HCT116 (cell line): Measurements from ENCODE around the gene KIAA1755. TPM values are rescaled to one million over a fixed set of nuclear protein-coding genes. Genes with fewer than 3 reads are reported as not detected.

Experiments
- ATAC-seq: fragments of 200-7000 bp; cut with Tn5 transposase; 2 replicates; pipeline ENCODE4 v1.9.1; 2020; ENCODE audit warnings: mild to moderate bottlenecking, moderate library complexity
- BruUV-seq: library from RNA; stranded (reverse); fragments of 400-500 nt; replicated peaks from 2 replicates; lab custom pipeline; 2021; lab: Mats Ljungman, UMichigan
- CTCF ChIA-PET: fragments of 300-600 bp; sonication (Branson Sonifier 250); formaldehyde crosslinking; loops from one replicate; lab custom pipeline; 2021; ENCODE audit warnings: antibody characterized with exemption; lab: Charles Lee
- POLR2A ChIA-PET: fragments of 300-600, 350-600 bp; sonication (Branson Sonifier 250); formaldehyde crosslinking; loops from one replicate; lab custom pipeline; 2021; ENCODE audit warnings: antibody characterized with exemption; lab: Charles Lee
- RAD21 ChIA-PET, 2 experiments: fragments of 300-600 bp; sonication (Branson Sonifier 250); formaldehyde crosslinking; loops; one replicate each; lab custom pipeline; 2023; ENCODE audit warnings: low total read pairs in 2 of 2; ENCODE audit not compliant: uncharacterized antibody in 2 of 2, unreplicated experiment in 2 of 2, low non-redundant PET in 1 of 2; lab: Charles Lee
- DNase-seq: peaks from one replicate; pipeline ENCODE4 v3.0.0-alpha.2; 2010; ENCODE audit warnings: low read depth, low spot score
- H2AFZ ChIP-seq: fragments of 200-600 bp; shearing (Covaris generic), sonication (generic); 2 replicates; pipeline ENCODE4 v1.6.1; 2017; ENCODE audit warnings: low read depth, mixed run types, mixed read lengths, antibody characterized with exemption, low read length; ENCODE audit not compliant: poor library complexity, severe bottlenecking
- H3K27ac ChIP-seq: 2 replicates; pipeline ENCODE4 v1.5.1; 2012; ENCODE audit warnings: low read depth, low read length
- H3K27me3 ChIP-seq: fragments of 200-600 bp; sonication (generic); 2 replicates; pipeline ENCODE4 v1.6.1; 2016; ENCODE audit warnings: mixed run types, low read length, mixed read lengths; ENCODE audit not compliant: insufficient read depth
- H3K36me3 ChIP-seq, 2 experiments: fragments of 200-500 bp in 1 of 2; fragments of 200-600 bp in 1 of 2; sonication (Bioruptor generic) in 1 of 2; sonication (generic) in 1 of 2; 2 replicates each; pipeline versions ENCODE4 v1.5.1 to v1.6.1; 2014 to 2016; ENCODE audit warnings: low read length in 2 of 2, inconsistent platforms in 1 of 2, mixed read lengths in 1 of 2, mixed run types in 1 of 2; ENCODE audit not compliant: insufficient read depth in 2 of 2, control insufficient read depth in 1 of 2
- H3K4me1 ChIP-seq, 2 experiments: fragments of 200-600 bp in 1 of 2; sonication (generic) in 1 of 2; 2 replicates each; pipeline versions ENCODE4 v1.5.1 to v1.6.1; 2012 to 2017; ENCODE audit warnings: low read length in 2 of 2, inconsistent platforms in 1 of 2, mild to moderate bottlenecking in 1 of 2, mixed read lengths in 1 of 2, mixed run types in 1 of 2, moderate library complexity in 1 of 2; ENCODE audit not compliant: insufficient read depth in 2 of 2, control insufficient read depth in 1 of 2
- H3K4me2 ChIP-seq: fragments of 200-600 bp; sonication (generic); 2 replicates; pipeline ENCODE4 v1.6.1; 2017; ENCODE audit warnings: mixed run types, low read length, mixed read lengths
- H3K4me3 ChIP-seq, 2 experiments: fragments of 200-600 bp in 1 of 2; sonication (generic) in 1 of 2; replicated peaks in 1 of 2; 2 replicates each; pipeline ENCODE4 v1.5.1; 2011 to 2016; ENCODE audit warnings: low read length in 2 of 2, control low read depth in 1 of 2, low read depth in 1 of 2, mild to moderate bottlenecking in 1 of 2, mixed read lengths in 1 of 2, mixed run types in 1 of 2
- H3K79me2 ChIP-seq: fragments of 200-600 bp; sonication (generic); 2 replicates; pipeline ENCODE4 v1.6.1; 2017; ENCODE audit warnings: mild to moderate bottlenecking, mixed run types, low read length, moderate library complexity, mixed read lengths; ENCODE audit not compliant: insufficient read depth
- H3K9ac ChIP-seq: fragments of 200-600 bp; sonication (generic); 2 replicates; pipeline ENCODE4 v1.6.1; 2016; ENCODE audit warnings: low read length, mixed read lengths
- H3K9me2 ChIP-seq: fragments of 200-600 bp; sonication (generic), shearing (Covaris generic); 2 replicates; pipeline ENCODE4 v1.6.1; 2017; ENCODE audit warnings: mixed run types, mild to moderate bottlenecking, moderate library complexity; ENCODE audit not compliant: insufficient read depth
- H3K9me3 ChIP-seq, 2 experiments: fragments of 200-500 bp in 1 of 2; fragments of 200-600 bp in 1 of 2; sonication (Bioruptor generic) in 1 of 2; sonication (generic) in 1 of 2; 2 replicates each; pipeline ENCODE4 v1.6.1; 2014 to 2017; ENCODE audit warnings: low read length in 2 of 2, mixed read lengths in 2 of 2, inconsistent platforms in 1 of 2, low read depth in 1 of 2, mild to moderate bottlenecking in 1 of 2, mixed run types in 1 of 2, moderate library complexity in 1 of 2; ENCODE audit not compliant: control insufficient read depth in 1 of 2, insufficient read depth in 1 of 2
- H4K20me1 ChIP-seq: fragments of 200-600 bp; sonication (generic), shearing (Covaris generic); 2 replicates; pipeline ENCODE4 v1.6.1; 2017; ENCODE audit warnings: mixed run types, mild to moderate bottlenecking, moderate library complexity; ENCODE audit not compliant: insufficient read depth
- EGR1 ChIP-seq: IDR thresholded peaks from 2 replicates; pipeline ENCODE4 v1.6.1; 2012; ENCODE audit warnings: low read depth
- ELF1 ChIP-seq: IDR thresholded peaks from 2 replicates; pipeline ENCODE4 v1.6.1; 2012; ENCODE audit warnings: low read depth, borderline replicate concordance
- JUND ChIP-seq: IDR thresholded peaks from 2 replicates; pipeline ENCODE4 v1.6.1; 2012
- MAX ChIP-seq: IDR thresholded peaks from 2 replicates; pipeline ENCODE4 v1.6.1; 2012
- POLR2A ChIP-seq: IDR thresholded peaks from 2 replicates; pipeline ENCODE4 v1.7.0; 2011; ENCODE audit warnings: borderline replicate concordance; ENCODE audit not compliant: insufficient read depth, insufficient read length; ENCODE audit errors: extremely low read depth
- POLR2AphosphoS5 ChIP-seq: IDR thresholded peaks from 2 replicates; pipeline ENCODE4 v1.6.1; 2011; ENCODE audit warnings: mild to moderate bottlenecking, low read depth, low read length, moderate library complexity
- SIN3A ChIP-seq: IDR thresholded peaks from 2 replicates; pipeline ENCODE4 v1.6.1; 2012; ENCODE audit warnings: low read depth
- SP1 ChIP-seq: IDR thresholded peaks from 2 replicates; pipeline ENCODE4 v1.6.1; 2012; ENCODE audit warnings: low read depth
- SRF ChIP-seq: IDR thresholded peaks from 2 replicates; pipeline ENCODE4 v1.6.1; 2012; ENCODE audit warnings: low read depth
- TCF7L2 ChIP-seq: IDR thresholded peaks from 2 replicates; pipeline ENCODE4 v1.7.0; 2011; ENCODE audit warnings: borderline replicate concordance, inconsistent platforms; ENCODE audit not compliant: insufficient read depth, insufficient read length; ENCODE audit errors: extremely low read depth
- ZNF274 ChIP-seq: fragments of 200-500 bp; sonication (Bioruptor generic); IDR thresholded peaks from 2 replicates; pipeline ENCODE4 v1.6.1; 2014; ENCODE audit warnings: mild to moderate bottlenecking, low read depth, low read length, inconsistent platforms
- intact Hi-C: fragments of 100-400 bp; cut with micrococcal nuclease; formaldehyde crosslinking; loops from 2 replicates; pipeline ENCODE4 v1.10.0; 2022
- total RNA-seq: library from RNA; stranded (reverse); gene quantifications from one replicate; pipeline ENCODE4 v1.2.1, GENCODE V29; 2021; ENCODE audit not compliant: unreplicated experiment
- TF ChIP-seq, protein P1 (sequence below): IDR thresholded peaks from 2 replicates; pipeline ENCODE4 v1.6.1; 2011; ENCODE audit warnings: mild to moderate bottlenecking, low read length, moderate library complexity; ENCODE audit not compliant: insufficient replicate concordance; ENCODE audit errors: extremely low read depth

The KIAA1755 gene
- total RNA-seq, 1 experiment from 2014 or later = not detected

DNA sequence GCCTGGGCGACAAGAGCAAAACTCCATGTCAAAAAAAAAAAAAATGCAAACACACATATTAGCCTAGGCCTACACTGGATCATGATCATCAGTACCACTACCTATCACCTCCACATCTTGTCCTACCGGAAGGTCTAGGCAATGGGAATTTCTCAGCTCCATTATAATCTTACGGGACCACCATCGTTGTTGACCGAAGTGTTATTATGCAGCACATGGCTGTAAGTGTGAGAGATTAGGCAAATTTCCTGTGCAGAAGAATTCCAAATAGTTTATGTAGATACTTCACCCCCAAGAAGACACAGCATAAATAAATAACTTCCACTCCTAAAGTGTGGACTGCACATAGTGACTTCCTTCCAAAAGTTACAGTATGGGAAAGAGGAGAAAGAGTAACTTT lies 16.8 kb upstream of the KIAA1755 start:
- ATAC-seq = no peak

More for the DNA sequence above, 16.8 kb upstream of the KIAA1755 start:
- TF ChIP-seq MAX = no peak
- no peak for TF ChIP-seq JUND
- no peak for TF ChIP-seq POLR2A
- no peak for TF ChIP-seq ELF1
- no peak for TF ChIP-seq TCF7L2
- TF ChIP-seq, protein P1, sequence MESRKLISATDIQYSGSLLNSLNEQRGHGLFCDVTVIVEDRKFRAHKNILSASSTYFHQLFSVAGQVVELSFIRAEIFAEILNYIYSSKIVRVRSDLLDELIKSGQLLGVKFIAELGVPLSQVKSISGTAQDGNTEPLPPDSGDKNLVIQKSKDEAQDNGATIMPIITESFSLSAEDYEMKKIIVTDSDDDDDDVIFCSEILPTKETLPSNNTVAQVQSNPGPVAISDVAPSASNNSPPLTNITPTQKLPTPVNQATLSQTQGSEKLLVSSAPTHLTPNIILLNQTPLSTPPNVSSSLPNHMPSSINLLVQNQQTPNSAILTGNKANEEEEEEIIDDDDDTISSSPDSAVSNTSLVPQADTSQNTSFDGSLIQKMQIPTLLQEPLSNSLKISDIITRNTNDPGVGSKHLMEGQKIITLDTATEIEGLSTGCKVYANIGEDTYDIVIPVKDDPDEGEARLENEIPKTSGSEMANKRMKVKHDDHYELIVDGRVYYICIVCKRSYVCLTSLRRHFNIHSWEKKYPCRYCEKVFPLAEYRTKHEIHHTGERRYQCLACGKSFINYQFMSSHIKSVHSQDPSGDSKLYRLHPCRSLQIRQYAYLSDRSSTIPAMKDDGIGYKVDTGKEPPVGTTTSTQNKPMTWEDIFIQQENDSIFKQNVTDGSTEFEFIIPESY = no peak
- no peak for TF ChIP-seq SP1
- TF ChIP-seq POLR2AphosphoS5 = no peak
- TF ChIP-seq ZNF274 = no peak
- TF ChIP-seq SIN3A = no peak
- TF ChIP-seq SRF = no peak
- TF ChIP-seq EGR1 = no peak
- Histone ChIP-seq H3K27me3 (no peaks in the 10 kb centered on the region), H4K20me1 (no peaks in the 10 kb centered on the region), H3K79me2 (no peaks in the 10 kb centered on the region), H3K4me2 (no peak overlapping the region), H3K4me1 (peaks cover 11 to 41% of the 10 kb centered on the region in 2 experiments), H2AFZ (no peak overlapping the region), H3K9me3 (no peaks in the 10 kb centered on the region; a peak in 1 of 4 replicates), H3K9me2 (no peaks in the 10 kb centered on the region), H3K27ac (no peak overlapping the region), H3K4me3 (no peak overlapping the region), H3K36me3 (no peaks in the 10 kb centered on the region), H3K9ac (no peak overlapping the region)
- POLR2A ChIA-PET = no interaction called here
- RAD21 ChIA-PET = no interaction called here
- CTCF ChIA-PET = no interaction called here
- BruUV-seq = no TSS peak
- no peak for DNase-seq
- intact Hi-C loops = no loop called here
